Limb (tissue), 2 donors: ENCODE results near the gene SPTBN1.

Experiments used
- DNase-seq, 2 donors: peaks; one replicate each; pipeline ENCODE4 v3.0.0-alpha.2; 2016; ENCODE audit errors: extremely low spot score in 2 of 2

The SPTBN1 gene

GRCh38 chr2:54434229-54434628 is 21.9 kb upstream of the SPTBN1 start:
- no peak for DNase-seq

DNA sequence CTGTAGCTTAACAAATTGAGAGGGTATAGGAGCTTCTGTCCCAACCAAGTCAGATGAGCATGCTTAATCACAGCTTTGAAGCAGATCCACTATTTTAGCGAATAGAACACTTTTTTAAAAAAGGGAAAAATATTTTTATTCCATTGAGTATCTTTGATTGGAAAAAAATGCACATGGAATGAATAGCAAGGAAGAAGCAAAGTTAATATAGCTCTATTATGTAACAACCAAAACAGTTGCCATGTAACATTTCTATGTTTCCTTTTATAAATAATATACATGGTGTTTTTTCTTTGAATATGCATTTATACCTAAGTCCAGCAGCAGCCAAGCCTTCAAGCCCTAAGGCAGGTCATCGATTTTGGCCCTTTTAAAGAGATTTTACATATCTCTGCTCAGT is 21.4 kb upstream of the SPTBN1 start:
- DNase-seq, result no peak

DNA sequence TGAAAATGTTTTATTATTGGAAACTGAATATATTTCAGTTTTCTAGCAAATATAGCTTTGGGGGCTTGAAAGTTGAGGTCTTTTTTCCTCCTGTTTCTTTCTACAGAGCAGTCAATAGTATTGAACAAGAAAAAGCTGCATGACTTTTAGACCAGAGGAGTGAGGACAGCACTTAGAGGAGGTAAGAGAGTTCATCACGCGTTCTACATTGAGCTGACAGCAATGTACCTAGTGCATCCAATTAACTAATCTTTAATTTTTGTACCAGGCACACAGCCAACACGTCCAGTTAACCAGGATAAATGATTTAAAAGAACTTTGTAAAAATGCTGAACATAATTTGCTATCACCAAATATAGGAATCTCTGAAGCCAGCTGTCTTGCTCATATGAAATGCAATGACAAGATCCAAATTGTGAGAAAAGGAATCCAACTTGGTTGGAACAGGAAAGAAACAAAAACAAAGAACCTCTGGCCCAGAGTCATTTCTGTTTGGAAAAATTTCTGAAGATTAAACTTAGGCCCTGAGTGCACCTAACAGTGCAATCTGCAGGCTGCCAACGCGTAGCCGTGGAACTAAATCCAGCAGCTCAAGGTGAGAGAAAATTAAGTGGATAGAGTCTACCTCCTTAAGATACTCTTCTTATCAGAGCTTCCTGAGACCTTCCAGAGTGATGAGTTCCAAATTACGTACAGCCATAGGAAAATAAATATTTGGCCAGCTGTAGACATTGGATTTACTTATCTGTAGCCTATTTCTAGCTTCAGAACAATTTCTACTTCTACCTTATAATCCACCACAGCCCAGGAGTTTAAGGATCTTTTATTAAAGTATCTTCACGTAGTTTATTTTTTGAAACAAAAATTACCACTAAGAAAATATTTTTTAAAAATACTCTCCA is 20.6 kb upstream of the SPTBN1 start:
- no peak for DNase-seq

GRCh38 chr2:54437588-54437987 is 18.5 kb upstream of the SPTBN1 start:
- no peak for DNase-seq

GRCh38 chr2:54438271-54438670 is 17.9 kb upstream of the SPTBN1 start:
- no peak for DNase-seq

GRCh38 chr2:54439582-54439981 is 16.5 kb upstream of the SPTBN1 start:
- no peak for DNase-seq

- DNase-seq, result no peak
Observed at GRCh38 chr2:54440050-54440449, 16.1 kb upstream of the SPTBN1 start.

- DNase-seq, result no peak
Observed at GRCh38 chr2:54444503-54444902, 11.6 kb upstream of the SPTBN1 start.

DNA sequence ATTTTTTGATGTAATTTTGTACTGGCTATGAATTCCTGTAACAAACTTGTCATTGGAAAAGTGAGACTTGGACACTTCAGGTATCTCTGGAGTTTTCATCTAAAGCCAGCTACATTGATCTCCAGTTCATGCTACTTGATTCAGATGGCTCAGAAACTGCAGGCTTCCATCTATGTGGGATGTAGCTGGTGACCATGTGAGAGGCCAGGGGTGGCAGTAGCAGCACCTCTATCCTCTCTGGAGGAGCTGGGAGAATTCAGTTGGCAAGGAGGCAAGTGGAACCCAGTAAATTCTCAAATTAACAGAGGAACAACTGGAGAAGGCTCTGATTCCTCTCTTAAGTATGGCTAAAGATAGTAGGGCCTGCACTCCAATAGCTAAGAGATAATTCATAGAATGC is 10.0 kb upstream of the SPTBN1 start:
- no peak for DNase-seq

DNA sequence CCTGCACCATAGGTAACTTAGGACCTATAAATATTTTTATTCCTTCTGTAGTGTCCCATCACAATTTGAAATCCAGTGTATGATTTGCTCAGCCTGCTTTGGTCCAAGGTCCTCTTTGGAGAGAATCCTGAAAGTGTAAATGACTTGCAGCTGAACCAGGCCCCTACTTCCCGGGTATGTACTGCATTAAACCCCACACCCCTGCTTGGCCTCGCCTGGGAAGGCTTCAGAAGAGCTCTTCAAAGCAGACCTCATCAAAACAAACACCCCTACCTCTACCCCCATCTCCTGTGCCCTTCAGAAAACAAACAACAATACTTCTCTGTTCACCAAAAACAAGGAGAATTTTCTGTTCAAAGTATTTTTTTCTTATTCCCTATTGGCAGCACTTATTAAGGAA is 9.5 kb upstream of the SPTBN1 start:
- no peak for DNase-seq

- no peak for DNase-seq
Observed at GRCh38 chr2:54454548-54455130, 1.5 kb upstream of the SPTBN1 start.

DNA sequence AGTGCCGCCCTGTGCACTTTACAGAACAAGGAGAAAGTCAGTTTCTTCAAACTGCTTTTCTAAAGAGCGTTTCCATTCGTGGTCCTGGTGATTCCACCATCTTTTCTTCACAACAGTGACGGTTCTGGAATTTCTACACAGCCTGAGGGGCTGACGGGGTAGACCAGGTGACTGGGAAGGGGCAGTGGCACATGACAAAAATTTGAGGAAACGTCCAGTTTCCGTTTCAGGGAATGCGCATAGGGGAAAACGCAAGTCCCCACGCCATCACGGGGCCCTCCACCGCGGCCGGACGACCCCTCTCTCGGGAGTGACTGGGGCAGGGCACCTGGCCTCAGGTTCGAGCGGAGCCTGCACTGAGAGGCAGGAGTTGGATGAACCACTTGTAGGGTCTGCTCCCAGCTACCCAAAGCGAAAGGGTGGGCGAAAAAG is 980 bp upstream of the SPTBN1 start:
- DNase-seq, result peak in 1 of 2 donors; percentile 71

- DNase-seq, result no peak
Observed at GRCh38 chr2:54456362-54456611, 160 bp downstream of the SPTBN1 start.

DNA sequence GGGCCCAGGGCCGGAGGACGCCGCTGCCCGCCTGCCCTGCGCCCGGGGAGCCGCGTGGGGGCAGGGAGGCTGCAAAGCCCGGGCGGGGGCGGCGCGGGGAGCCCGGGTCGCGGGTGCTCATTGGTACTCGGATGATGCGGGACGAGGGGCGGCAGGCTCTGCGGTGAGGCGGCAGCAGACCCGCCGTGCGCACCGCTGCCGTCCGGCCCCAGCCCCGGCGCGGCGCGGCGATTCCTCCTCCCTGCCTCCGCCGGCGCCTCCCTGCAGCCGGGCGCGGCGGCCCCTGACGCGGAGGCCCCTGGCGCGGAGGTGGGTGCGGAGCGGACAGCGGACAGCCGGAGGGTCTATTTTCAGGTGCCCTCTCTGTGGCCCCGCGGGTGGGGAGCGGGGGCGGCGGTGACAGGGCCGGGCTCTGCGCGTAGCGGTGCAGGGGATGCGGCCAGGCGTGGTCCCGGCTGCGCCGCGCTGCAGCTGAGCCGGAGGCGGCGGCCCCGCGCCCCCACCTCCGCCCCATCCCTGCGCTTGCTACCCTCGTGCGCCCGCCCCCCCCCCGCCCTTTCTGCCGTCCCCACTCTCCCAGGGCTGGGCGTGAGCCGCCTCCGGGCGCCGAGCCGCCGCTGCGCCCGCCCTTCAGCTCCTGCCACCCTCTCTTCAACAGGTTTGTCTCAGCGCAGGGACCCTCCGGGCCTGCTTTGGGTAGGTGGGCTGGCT is 640 bp downstream of the SPTBN1 start:
- peak; percentile 50 to 80 for DNase-seq

GRCh38 chr2:54457323-54458023 is 1.3 kb downstream of the SPTBN1 start:
- peak in 1 of 2 donors; percentile 68 for DNase-seq

GRCh38 chr2:54459037-54459441 is 2.9 kb downstream of the SPTBN1 start:
- DNase-seq, result no peak

DNA sequence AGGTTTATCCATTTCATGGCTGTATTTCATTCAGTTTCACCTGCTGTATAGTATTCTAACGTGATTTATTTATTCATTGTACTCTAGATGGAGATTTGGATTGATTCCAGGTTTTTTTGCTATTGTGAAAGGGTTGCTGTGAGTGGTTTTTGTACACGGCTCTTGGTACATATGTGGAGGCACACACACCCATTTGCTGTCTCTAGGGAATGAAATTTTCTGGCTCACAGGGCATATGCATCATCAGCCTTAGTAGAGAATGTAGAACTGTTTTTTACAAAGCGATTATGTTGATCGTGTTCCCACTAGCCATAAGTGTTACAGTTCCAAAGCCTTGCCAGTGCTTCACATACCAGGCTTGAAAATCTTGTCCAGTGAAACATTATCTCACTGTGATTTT is 5.1 kb downstream of the SPTBN1 start:
- no peak for DNase-seq

- no peak for DNase-seq
Observed at GRCh38 chr2:54464341-54464740, 8.2 kb downstream of the SPTBN1 start.

DNA sequence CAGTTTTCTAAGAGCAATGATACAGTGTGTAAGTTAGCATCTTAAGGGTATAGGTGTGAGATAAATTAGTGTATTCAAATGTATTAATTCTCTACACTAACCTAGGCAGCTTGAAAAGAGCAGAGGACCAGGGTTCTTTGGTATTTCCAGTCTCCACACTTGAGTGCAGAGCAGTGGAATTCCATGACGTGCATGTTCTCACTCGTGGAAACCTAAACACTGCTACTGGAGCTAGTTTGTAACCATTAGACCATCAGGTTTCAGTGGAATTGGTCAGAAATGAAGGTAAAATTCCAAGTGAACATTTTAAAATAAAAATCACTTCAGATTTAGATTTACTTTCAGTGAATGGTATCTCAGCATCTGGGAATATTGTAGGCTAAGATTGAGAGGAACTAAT is 9.0 kb downstream of the SPTBN1 start:
- no peak for DNase-seq

DNA sequence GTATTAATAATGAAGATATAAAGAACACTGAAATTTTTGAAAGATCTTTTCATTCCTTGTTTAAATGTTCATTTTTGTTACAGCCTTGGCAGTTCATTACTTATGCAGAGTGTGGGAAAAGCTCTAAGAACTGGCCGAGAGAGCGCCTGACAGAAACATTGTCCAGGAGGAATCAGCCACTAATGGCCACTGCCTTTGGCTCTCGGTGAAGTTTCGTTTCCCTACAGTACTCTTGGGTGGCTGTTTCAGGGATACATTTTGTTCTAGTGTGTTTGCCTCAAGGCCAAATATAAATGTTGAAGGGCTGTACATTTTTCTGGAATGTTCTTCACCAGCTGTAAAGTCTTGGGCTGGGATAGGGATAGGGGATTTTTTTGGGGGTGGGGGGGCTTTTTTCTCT is 10.7 kb downstream of the SPTBN1 start:
- DNase-seq, result no peak

DNA sequence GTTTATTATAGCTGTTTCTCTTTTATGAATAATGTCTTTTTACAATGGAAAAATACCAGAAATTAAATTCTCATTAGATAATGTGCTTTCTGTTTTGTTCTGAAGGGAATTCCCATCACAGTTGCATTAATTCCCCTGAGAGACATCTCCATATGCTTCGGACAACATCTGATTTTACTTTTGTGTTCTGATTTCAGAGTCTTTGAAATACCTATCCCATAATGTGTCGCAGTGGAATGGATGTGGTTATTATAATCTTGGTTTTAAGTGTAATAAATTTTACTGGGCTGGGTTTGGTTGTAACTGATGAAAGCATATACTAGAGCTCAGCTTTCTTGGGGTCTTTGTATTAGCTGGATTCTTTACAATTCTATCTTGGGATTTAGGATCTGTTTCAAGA is 12.5 kb downstream of the SPTBN1 start:
- DNase-seq, result no peak

GRCh38 chr2:54469484-54470053 is 13.4 kb downstream of the SPTBN1 start:
- DNase-seq, result no peak
